Smooth muscle cell (in vitro differentiated cells): Measurements from ENCODE around the gene SS18L1. TPM values are rescaled to one million over a fixed set of nuclear protein-coding genes. Genes with fewer than 3 reads are reported as not detected.

Experiments used
- DNase-seq: peaks from one replicate; lab custom pipeline; 2025; ENCODE audit not compliant: unreplicated experiment; lab: John Stamatoyannopoulos, UW
- H2AFZ ChIP-seq: fragments of 200-600 bp; sonication (generic); 2 replicates; pipeline ENCODE4 v1.6.0; 2016; ENCODE audit warnings: antibody characterized with exemption, low read depth, mild to moderate bottlenecking
- H3F3A ChIP-seq: fragments of 200-600 bp; sonication (generic); 2 replicates; pipeline ENCODE4 v1.6.0; 2017; ENCODE audit warnings: antibody characterized with exemption, low read depth
- H3K27ac ChIP-seq: fragments of 200-600 bp; sonication (generic); 2 replicates; pipeline ENCODE4 v1.5.1; 2016; ENCODE audit warnings: low read depth, mild to moderate bottlenecking
- H3K27me3 ChIP-seq: fragments of 200-600 bp; sonication (generic); 2 replicates; pipeline ENCODE4 v1.6.1; 2016; ENCODE audit warnings: low read depth, mild to moderate bottlenecking
- H3K36me3 ChIP-seq: fragments of 200-600 bp; sonication (generic); 2 replicates; pipeline ENCODE4 v1.5.1; 2016; ENCODE audit warnings: low read depth
- H3K4me1 ChIP-seq: fragments of 200-600 bp; sonication (generic); 2 replicates; pipeline ENCODE4 v1.5.1; 2016; ENCODE audit warnings: low read depth
- H3K4me2 ChIP-seq: fragments of 200-600 bp; sonication (generic); 2 replicates; pipeline ENCODE4 v1.6.0; 2016; ENCODE audit warnings: mild to moderate bottlenecking
- H3K4me3 ChIP-seq: fragments of 200-600 bp; sonication (generic); 2 replicates; pipeline ENCODE4 v1.5.1; 2016; ENCODE audit warnings: mild to moderate bottlenecking
- H3K79me2 ChIP-seq: fragments of 200-600 bp; sonication (generic); 2 replicates; pipeline ENCODE4 v1.6.0; 2016; ENCODE audit warnings: low read depth, mild to moderate bottlenecking
- H3K9ac ChIP-seq: fragments of 200-600 bp; sonication (generic); 2 replicates; pipeline ENCODE4 v1.6.0; 2016; ENCODE audit warnings: low read depth
- H3K9me3 ChIP-seq: fragments of 200-600 bp; sonication (generic); replicated peaks from 2 replicates; pipeline ENCODE4 v1.5.1; 2016; ENCODE audit warnings: low read depth
- H4K20me1 ChIP-seq: fragments of 200-600 bp; sonication (generic); 2 replicates; pipeline ENCODE4 v1.6.0; 2016; ENCODE audit warnings: low read depth
- WGBS: methylation state at CpG from one replicate; pipeline ENCODE4 v1.1.7; 2016; ENCODE audit warnings: low lambda C conversion rate; 5-methylcytosine and 5-hydroxymethylcytosine counted together
- polyA plus RNA-seq: library from polyadenylated mRNA; unstranded; fragments of >200 nt; fragmentation: Nextera tagmentation; extraction: Ambion mirVana; gene quantifications from 2 replicates; pipeline ENCODE4 v1.2.1, GENCODE V29; 2016
- total RNA-seq: library from RNA; depleted of rRNA; stranded (reverse); fragments of >200 nt; gene quantifications from 2 replicates; pipeline ENCODE4 v1.2.3, GENCODE V29; 2014
- TF ChIP-seq, protein P1 (sequence below): fragments of 200-600 bp; sonication (generic); IDR thresholded peaks from 2 replicates; pipeline ENCODE4 v1.5.1; 2017; ENCODE audit warnings: borderline replicate concordance, mild to moderate bottlenecking, antibody characterized with exemption; ENCODE audit not compliant: insufficient read depth, poor library complexity, severe bottlenecking

Gene SS18L1
- total and polyA plus RNA-seq, 2 experiments from 2014 or later: 2.3 to 10.1 TPM

GRCh38 chr20:62210496-62210855 is 66.9 kb downstream of the SS18L1 start:
- Histone ChIP-seq H4K20me1 (no peaks in the 10 kb centered on the region), H3K9me3 (no peaks in the 10 kb centered on the region), H3F3A (no peaks in the 10 kb centered on the region), H3K27ac (no peak overlapping the region), H3K9ac (no peak overlapping the region), H2AFZ (no peak overlapping the region), H3K36me3 (no peaks in the 10 kb centered on the region), H3K4me2 (no peak overlapping the region), H3K4me1 (no peaks in the 10 kb centered on the region), H3K79me2 (no peaks in the 10 kb centered on the region), H3K27me3 (peaks cover 14% of the 10 kb centered on the region), H3K4me3 (no peak overlapping the region)
- TF ChIP-seq, protein P1, sequence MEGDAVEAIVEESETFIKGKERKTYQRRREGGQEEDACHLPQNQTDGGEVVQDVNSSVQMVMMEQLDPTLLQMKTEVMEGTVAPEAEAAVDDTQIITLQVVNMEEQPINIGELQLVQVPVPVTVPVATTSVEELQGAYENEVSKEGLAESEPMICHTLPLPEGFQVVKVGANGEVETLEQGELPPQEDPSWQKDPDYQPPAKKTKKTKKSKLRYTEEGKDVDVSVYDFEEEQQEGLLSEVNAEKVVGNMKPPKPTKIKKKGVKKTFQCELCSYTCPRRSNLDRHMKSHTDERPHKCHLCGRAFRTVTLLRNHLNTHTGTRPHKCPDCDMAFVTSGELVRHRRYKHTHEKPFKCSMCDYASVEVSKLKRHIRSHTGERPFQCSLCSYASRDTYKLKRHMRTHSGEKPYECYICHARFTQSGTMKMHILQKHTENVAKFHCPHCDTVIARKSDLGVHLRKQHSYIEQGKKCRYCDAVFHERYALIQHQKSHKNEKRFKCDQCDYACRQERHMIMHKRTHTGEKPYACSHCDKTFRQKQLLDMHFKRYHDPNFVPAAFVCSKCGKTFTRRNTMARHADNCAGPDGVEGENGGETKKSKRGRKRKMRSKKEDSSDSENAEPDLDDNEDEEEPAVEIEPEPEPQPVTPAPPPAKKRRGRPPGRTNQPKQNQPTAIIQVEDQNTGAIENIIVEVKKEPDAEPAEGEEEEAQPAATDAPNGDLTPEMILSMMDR: no peak
- DNase-seq: no peak
- 90% methylated on average over 21 of the region's 21 CpGs for WGBS

DNA sequence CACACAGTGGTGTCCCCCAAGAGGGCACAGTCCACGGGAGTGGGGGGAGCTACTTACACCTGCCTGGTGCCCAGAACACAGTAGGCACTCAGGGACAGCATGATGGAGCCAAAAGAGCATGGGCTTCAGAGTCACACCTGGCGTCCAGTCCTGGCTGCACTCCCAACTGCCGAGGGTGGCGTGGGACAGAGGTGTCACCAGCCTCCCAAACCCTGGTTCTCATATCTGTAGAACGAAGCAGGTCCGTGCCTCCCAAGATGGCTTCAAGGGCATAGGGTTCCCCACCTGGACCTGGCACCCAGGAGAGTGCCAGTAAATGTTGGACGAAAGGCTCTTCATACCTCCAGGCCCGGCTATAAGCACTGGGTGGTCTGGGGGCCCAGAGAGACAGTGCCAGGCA is 67.6 kb downstream of the SS18L1 start:
- H3K79me2 ChIP-seq: no peaks in the 10 kb centered on the region
- no peaks in the 10 kb centered on the region for H3K9me3 ChIP-seq
- no peak overlapping the region for H2AFZ ChIP-seq

GRCh38 chr20:62211769-62212288 is 68.3 kb downstream of the SS18L1 start:
- 85% methylated on average over 9 of the region's 9 CpGs for WGBS
- no peaks in the 10 kb centered on the region for H3K9me3 ChIP-seq

More for the DNA sequence above, 67.6 kb downstream of the SS18L1 start:
- no peaks in the 10 kb centered on the region for H4K20me1 ChIP-seq
- no peak overlapping the region for H3K4me3 ChIP-seq
- no peak overlapping the region for H3K9ac ChIP-seq
- no peak overlapping the region for H3K4me2 ChIP-seq
- no peaks in the 10 kb centered on the region for H3F3A ChIP-seq
- 84% methylated on average over 8 of the region's 8 CpGs for WGBS
- TF ChIP-seq, protein P1: no peak
- peaks cover 19% of the 10 kb centered on the region for H3K27me3 ChIP-seq
- no peaks in the 10 kb centered on the region for H3K36me3 ChIP-seq
- no peaks in the 10 kb centered on the region for H3K4me1 ChIP-seq
- no peak overlapping the region for H3K27ac ChIP-seq
- no peak for DNase-seq

More at GRCh38 chr20:62211769-62212288, 68.3 kb downstream of the SS18L1 start:
- Histone ChIP-seq H2AFZ (no peak overlapping the region), H3K79me2 (no peaks in the 10 kb centered on the region), H3K4me1 (no peaks in the 10 kb centered on the region), H4K20me1 (no peaks in the 10 kb centered on the region), H3K4me3 (no peak overlapping the region), H3K36me3 (no peaks in the 10 kb centered on the region), H3K27ac (no peak overlapping the region), H3K27me3 (peaks cover 25% of the 10 kb centered on the region), H3K4me2 (no peak overlapping the region), H3K9ac (no peak overlapping the region), H3F3A (no peaks in the 10 kb centered on the region)
- TF ChIP-seq, protein P1: no peak
- DNase-seq: no peak
